ENCODE data around the gene CLDND2. TPM values are rescaled to one million over a fixed set of nuclear protein-coding genes. Genes with fewer than 3 reads are reported as not detected.

Gene CLDND2
- total RNA-seq, 1 donor from 2014 or later, result not detected

DNA sequence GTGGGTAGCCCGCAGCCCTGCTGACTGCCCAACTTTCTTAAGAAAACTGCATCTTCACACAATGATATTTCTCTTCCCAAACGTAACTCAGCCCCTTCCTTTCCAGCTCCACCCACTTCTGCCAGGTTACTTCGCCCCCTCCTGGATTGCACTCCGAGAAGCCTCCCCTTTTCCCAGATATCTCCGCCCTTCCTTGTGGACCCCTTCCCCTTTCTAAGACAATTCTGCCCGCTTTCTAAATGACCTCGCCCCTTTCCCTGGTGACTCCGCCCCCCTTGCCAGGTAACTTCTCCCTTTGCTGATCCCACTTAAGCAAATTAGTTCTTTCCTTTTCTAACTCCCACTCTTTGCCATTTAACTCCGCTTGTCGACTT, 29.5 kb downstream of the CLDND2 start:
- Mint-ChIP-seq H3K27ac (peak overlapping the region; percentile 17), H3K4me1 (peaks cover 8% of the 10 kb centered on the region), H3K9me3 (no peaks in the 10 kb centered on the region), H3K36me3 (no peaks in the 10 kb centered on the region), H3K27me3 (ENCODE audit: insufficient read depth, low read depth) (peaks cover 3% of the 10 kb centered on the region), H3K4me3 (peak overlapping the region; percentile 93)
- peak overlapping the region; percentile 92 for H2AFZ ChIP-seq (replicated peaks)
- peak overlapping the region; percentile 74 for H3K4me2 ChIP-seq
- peak overlapping the region; percentile 85 for H3K4me3 ChIP-seq
- peaks cover 6% of the 10 kb centered on the region for H3F3A ChIP-seq (ENCODE audit: low read depth)
- peak; percentile 85 for DNase-seq (ENCODE audit: low spot score)
- H4K20me1 ChIP-seq (ENCODE audit: low read depth), result no peaks in the 10 kb centered on the region
- no peak overlapping the region for H3K27ac ChIP-seq
- H3K36me3 ChIP-seq, result no peaks in the 10 kb centered on the region
- H3K79me2 ChIP-seq (ENCODE audit: low read depth), result no peaks in the 10 kb centered on the region
- H3K27me3 ChIP-seq, result peaks cover 24% of the 10 kb centered on the region
- TF ChIP-seq, protein P1, sequence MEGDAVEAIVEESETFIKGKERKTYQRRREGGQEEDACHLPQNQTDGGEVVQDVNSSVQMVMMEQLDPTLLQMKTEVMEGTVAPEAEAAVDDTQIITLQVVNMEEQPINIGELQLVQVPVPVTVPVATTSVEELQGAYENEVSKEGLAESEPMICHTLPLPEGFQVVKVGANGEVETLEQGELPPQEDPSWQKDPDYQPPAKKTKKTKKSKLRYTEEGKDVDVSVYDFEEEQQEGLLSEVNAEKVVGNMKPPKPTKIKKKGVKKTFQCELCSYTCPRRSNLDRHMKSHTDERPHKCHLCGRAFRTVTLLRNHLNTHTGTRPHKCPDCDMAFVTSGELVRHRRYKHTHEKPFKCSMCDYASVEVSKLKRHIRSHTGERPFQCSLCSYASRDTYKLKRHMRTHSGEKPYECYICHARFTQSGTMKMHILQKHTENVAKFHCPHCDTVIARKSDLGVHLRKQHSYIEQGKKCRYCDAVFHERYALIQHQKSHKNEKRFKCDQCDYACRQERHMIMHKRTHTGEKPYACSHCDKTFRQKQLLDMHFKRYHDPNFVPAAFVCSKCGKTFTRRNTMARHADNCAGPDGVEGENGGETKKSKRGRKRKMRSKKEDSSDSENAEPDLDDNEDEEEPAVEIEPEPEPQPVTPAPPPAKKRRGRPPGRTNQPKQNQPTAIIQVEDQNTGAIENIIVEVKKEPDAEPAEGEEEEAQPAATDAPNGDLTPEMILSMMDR (IDR thresholded peaks at IDR 0.05), result no peak
- TF ChIP-seq EZH2 (IDR thresholded peaks at IDR 0.05), result no peak
- TF ChIP-seq EZH2phosphoT487 (IDR thresholded peaks at IDR 0.05), result no peak
- no peak overlapping the region for H3K9ac ChIP-seq
- peaks cover 4% of the 10 kb centered on the region for H3K4me1 ChIP-seq
- H3K9me3 ChIP-seq (ENCODE audit: low read depth), result no peaks in the 10 kb centered on the region

DNA sequence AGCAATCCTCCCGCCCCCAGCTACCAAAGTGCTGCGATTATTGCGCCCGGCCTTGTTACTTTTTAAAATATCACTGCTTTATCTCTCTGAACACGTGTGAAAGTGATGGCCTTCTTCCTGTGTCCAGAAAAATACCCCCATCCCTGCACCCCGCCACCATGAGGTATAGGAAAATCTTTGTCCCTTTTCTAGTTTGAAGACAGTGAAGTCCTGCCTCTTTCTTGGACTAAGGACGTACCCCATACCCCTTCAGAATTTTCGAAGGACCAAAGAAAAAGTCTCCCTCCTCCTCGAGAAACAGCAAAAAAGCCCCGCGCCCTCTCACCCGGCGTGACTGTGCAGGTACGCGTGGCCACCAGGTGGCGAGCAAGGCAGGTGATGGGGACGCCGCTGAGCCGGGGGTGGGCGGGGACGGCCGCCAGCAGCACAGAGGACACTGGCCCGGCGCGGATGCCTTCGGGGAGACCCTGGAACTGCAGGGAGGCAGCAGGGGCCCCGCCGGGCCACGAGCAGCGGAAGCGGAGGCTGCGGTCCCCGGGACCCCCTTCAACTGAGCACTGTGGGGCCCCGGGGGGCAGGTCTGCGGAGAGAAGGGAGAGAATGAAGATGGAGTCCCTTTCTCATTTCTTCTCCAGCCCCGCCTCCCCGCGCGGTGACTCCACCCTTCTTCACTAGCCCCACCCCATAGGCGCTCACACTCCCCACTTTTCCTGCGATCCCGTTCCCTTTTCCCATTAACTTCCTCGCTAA, 30.1 kb downstream of the CLDND2 start:
- Histone ChIP-seq H3K9ac (no peak overlapping the region), H3K4me1 (peaks cover 4% of the 10 kb centered on the region), H3F3A (ENCODE audit: low read depth) (peaks cover 6% of the 10 kb centered on the region), H3K79me2 (ENCODE audit: low read depth) (no peaks in the 10 kb centered on the region), H3K27ac (no peak overlapping the region), H4K20me1 (ENCODE audit: low read depth) (no peaks in the 10 kb centered on the region), H3K9me3 (ENCODE audit: low read depth) (no peaks in the 10 kb centered on the region), H2AFZ (replicated peaks) (peak overlapping the region; percentile 92), H3K36me3 (no peaks in the 10 kb centered on the region), H3K4me3 (peak overlapping the region; percentile 85), H3K27me3 (peaks cover 24% of the 10 kb centered on the region), H3K4me2 (peak overlapping the region; percentile 74)
- H3K4me1 Mint-ChIP-seq, result peaks cover 8% of the 10 kb centered on the region
- H3K4me3 Mint-ChIP-seq, result peak overlapping the region; percentile 93
- peaks cover 3% of the 10 kb centered on the region for H3K27me3 Mint-ChIP-seq (ENCODE audit: insufficient read depth, low read depth)
- TF ChIP-seq EZH2phosphoT487 (IDR thresholded peaks at IDR 0.05), result no peak
- TF ChIP-seq, protein P1 (IDR thresholded peaks at IDR 0.05), result peak; percentile 92
- DNase-seq (ENCODE audit: low spot score), result peak; percentile 94
- H3K36me3 Mint-ChIP-seq, result no peaks in the 10 kb centered on the region
- H3K27ac Mint-ChIP-seq, result peak overlapping the region; percentile 17
- H3K9me3 Mint-ChIP-seq, result no peaks in the 10 kb centered on the region

DNA sequence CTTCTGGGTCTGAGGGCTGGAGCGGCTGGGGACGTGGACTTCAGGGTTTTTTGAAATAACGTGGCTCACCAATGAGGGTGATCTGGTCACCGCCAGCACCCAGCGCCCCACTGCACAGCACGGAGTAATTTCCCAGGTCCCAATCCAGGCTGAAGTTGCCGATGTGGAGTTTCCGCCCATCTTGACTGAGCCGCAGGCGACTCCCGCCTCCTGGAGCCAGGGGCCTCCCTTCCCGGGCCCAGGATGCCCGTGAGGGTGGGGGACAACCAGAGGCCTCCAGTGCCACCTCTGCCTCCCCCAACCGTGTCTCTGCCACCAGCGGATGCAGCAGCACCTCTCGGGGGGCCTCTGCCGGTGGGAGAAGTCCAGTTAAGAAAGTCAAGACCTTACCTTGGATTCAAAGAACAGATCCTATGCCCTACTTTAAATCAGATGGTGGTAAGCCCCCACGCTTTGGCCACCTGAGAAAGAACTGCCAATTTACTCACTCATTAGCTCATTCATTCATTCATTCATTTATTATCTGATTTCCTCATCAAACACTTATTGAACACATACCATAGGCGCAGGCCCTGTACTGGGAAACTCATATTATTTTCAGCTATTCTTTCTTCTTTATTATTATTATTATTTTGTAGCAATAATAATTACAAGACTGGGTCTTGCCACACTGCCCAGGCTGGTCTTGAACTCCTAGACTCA, 30.8 kb downstream of the CLDND2 start:
- H3K4me2 ChIP-seq, result peak overlapping the region; percentile 74
- H3K4me3 ChIP-seq, result peak overlapping the region; percentile 85
- H3K36me3 Mint-ChIP-seq, result no peaks in the 10 kb centered on the region
- no peaks in the 10 kb centered on the region for H3K9me3 Mint-ChIP-seq
- peaks cover 4% of the 10 kb centered on the region for H3K4me1 ChIP-seq
- peaks cover 8% of the 10 kb centered on the region for H3K4me1 Mint-ChIP-seq
- H3K27me3 ChIP-seq, result peaks cover 24% of the 10 kb centered on the region
- no peak for DNase-seq (ENCODE audit: low spot score)
- H3K27me3 Mint-ChIP-seq (ENCODE audit: insufficient read depth, low read depth), result peaks cover 3% of the 10 kb centered on the region
- no peak for TF ChIP-seq EZH2 (IDR thresholded peaks at IDR 0.05)
- H3K9ac ChIP-seq, result no peak overlapping the region
- no peaks in the 10 kb centered on the region for H4K20me1 ChIP-seq (ENCODE audit: low read depth)
- H3K27ac Mint-ChIP-seq, result no peak overlapping the region
- peaks cover 6% of the 10 kb centered on the region for H3F3A ChIP-seq (ENCODE audit: low read depth)
- no peak overlapping the region for H3K27ac ChIP-seq
- H3K9me3 ChIP-seq (ENCODE audit: low read depth), result no peaks in the 10 kb centered on the region
- H2AFZ ChIP-seq (replicated peaks), result no peak overlapping the region
- peak overlapping the region; percentile 93 for H3K4me3 Mint-ChIP-seq
- H3K79me2 ChIP-seq (ENCODE audit: low read depth), result no peaks in the 10 kb centered on the region
- H3K36me3 ChIP-seq, result no peaks in the 10 kb centered on the region

All from neural progenitor cell (in vitro differentiated cells).